Smooth muscle cell (in vitro differentiated cells): ENCODE measurements around the gene TANK. TPM values are rescaled to one million over a fixed set of nuclear protein-coding genes. Genes with fewer than 3 reads are reported as not detected.
A peak's percentile ranks its signal among the peaks of the same experiment; 100 is the strongest.

Experiments used
- DNase-seq: peaks from one replicate; lab custom pipeline; 2025; ENCODE audit not compliant: unreplicated experiment; lab: John Stamatoyannopoulos, UW
- H2AFZ ChIP-seq: fragments of 200-600 bp; sonication (generic); 2 replicates; pipeline ENCODE4 v1.6.0; 2016; ENCODE audit warnings: antibody characterized with exemption, low read depth, mild to moderate bottlenecking
- H3F3A ChIP-seq: fragments of 200-600 bp; sonication (generic); 2 replicates; pipeline ENCODE4 v1.6.0; 2017; ENCODE audit warnings: antibody characterized with exemption, low read depth
- H3K27ac ChIP-seq: fragments of 200-600 bp; sonication (generic); 2 replicates; pipeline ENCODE4 v1.5.1; 2016; ENCODE audit warnings: low read depth, mild to moderate bottlenecking
- H3K27me3 ChIP-seq: fragments of 200-600 bp; sonication (generic); 2 replicates; pipeline ENCODE4 v1.6.1; 2016; ENCODE audit warnings: low read depth, mild to moderate bottlenecking
- H3K36me3 ChIP-seq: fragments of 200-600 bp; sonication (generic); 2 replicates; pipeline ENCODE4 v1.5.1; 2016; ENCODE audit warnings: low read depth
- H3K4me1 ChIP-seq: fragments of 200-600 bp; sonication (generic); 2 replicates; pipeline ENCODE4 v1.5.1; 2016; ENCODE audit warnings: low read depth
- H3K4me2 ChIP-seq: fragments of 200-600 bp; sonication (generic); 2 replicates; pipeline ENCODE4 v1.6.0; 2016; ENCODE audit warnings: mild to moderate bottlenecking
- H3K4me3 ChIP-seq: fragments of 200-600 bp; sonication (generic); 2 replicates; pipeline ENCODE4 v1.5.1; 2016; ENCODE audit warnings: mild to moderate bottlenecking
- H3K79me2 ChIP-seq: fragments of 200-600 bp; sonication (generic); 2 replicates; pipeline ENCODE4 v1.6.0; 2016; ENCODE audit warnings: low read depth, mild to moderate bottlenecking
- H3K9ac ChIP-seq: fragments of 200-600 bp; sonication (generic); 2 replicates; pipeline ENCODE4 v1.6.0; 2016; ENCODE audit warnings: low read depth
- H3K9me3 ChIP-seq: fragments of 200-600 bp; sonication (generic); replicated peaks from 2 replicates; pipeline ENCODE4 v1.5.1; 2016; ENCODE audit warnings: low read depth
- H4K20me1 ChIP-seq: fragments of 200-600 bp; sonication (generic); 2 replicates; pipeline ENCODE4 v1.6.0; 2016; ENCODE audit warnings: low read depth
- WGBS: methylation state at CpG from one replicate; pipeline ENCODE4 v1.1.7; 2016; ENCODE audit warnings: low lambda C conversion rate; 5-methylcytosine and 5-hydroxymethylcytosine counted together
- polyA plus RNA-seq: library from polyadenylated mRNA; unstranded; fragments of >200 nt; fragmentation: Nextera tagmentation; extraction: Ambion mirVana; gene quantifications from 2 replicates; pipeline ENCODE4 v1.2.1, GENCODE V29; 2016
- total RNA-seq: library from RNA; depleted of rRNA; stranded (reverse); fragments of >200 nt; gene quantifications from 2 replicates; pipeline ENCODE4 v1.2.3, GENCODE V29; 2014
- TF ChIP-seq, protein P1 (sequence below): fragments of 200-600 bp; sonication (generic); IDR thresholded peaks from 2 replicates; pipeline ENCODE4 v1.5.1; 2017; ENCODE audit warnings: borderline replicate concordance, mild to moderate bottlenecking, antibody characterized with exemption; ENCODE audit not compliant: insufficient read depth, poor library complexity, severe bottlenecking

The TANK gene
- total and polyA plus RNA-seq, 2 experiments from 2014 or later, result 47.9 to 94.2 TPM

DNA sequence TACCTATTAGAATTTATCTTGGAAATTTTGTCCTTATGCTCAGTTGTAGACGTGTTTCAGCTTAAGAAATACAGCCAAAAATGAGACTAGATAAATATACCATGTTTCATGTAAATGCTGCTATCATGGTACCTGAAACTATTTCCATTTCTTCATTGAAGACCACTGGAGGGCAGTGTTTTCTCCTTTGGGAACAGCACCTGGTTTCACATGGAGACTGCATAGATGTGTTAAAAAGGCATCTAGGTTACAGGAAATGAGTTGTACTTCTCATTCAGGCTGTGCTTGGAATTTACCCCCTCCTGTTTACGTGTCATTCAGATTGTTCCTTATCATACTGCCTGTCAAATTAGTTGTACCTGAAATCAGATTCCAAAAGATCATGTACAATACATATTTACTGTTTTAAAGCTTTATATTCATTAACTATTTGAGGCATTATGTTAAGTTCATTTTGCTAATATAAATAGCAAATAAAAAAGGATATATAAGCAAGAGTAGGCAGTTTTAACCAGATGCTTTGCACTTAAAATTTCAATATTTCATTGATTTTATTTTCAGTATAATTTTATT is 90.7 kb downstream of the TANK start:
- H3F3A ChIP-seq, result no peaks in the 10 kb centered on the region
- no peak overlapping the region for H3K27ac ChIP-seq
- H2AFZ ChIP-seq, result no peak overlapping the region
- DNase-seq, result no peak
- H3K4me3 ChIP-seq, result no peak overlapping the region
- no peaks in the 10 kb centered on the region for H3K79me2 ChIP-seq
- H3K36me3 ChIP-seq, result no peaks in the 10 kb centered on the region
- no peak overlapping the region for H3K4me2 ChIP-seq
- H3K9me3 ChIP-seq, result no peaks in the 10 kb centered on the region
- no peak overlapping the region for H3K9ac ChIP-seq
- peaks cover 17% of the 10 kb centered on the region for H3K4me1 ChIP-seq
- no peaks in the 10 kb centered on the region for H4K20me1 ChIP-seq
- H3K27me3 ChIP-seq, result no peaks in the 10 kb centered on the region
- TF ChIP-seq, protein P1, sequence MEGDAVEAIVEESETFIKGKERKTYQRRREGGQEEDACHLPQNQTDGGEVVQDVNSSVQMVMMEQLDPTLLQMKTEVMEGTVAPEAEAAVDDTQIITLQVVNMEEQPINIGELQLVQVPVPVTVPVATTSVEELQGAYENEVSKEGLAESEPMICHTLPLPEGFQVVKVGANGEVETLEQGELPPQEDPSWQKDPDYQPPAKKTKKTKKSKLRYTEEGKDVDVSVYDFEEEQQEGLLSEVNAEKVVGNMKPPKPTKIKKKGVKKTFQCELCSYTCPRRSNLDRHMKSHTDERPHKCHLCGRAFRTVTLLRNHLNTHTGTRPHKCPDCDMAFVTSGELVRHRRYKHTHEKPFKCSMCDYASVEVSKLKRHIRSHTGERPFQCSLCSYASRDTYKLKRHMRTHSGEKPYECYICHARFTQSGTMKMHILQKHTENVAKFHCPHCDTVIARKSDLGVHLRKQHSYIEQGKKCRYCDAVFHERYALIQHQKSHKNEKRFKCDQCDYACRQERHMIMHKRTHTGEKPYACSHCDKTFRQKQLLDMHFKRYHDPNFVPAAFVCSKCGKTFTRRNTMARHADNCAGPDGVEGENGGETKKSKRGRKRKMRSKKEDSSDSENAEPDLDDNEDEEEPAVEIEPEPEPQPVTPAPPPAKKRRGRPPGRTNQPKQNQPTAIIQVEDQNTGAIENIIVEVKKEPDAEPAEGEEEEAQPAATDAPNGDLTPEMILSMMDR, result peak; percentile 63
- 2% methylated on average over 2 of the region's 2 CpGs for WGBS

DNA sequence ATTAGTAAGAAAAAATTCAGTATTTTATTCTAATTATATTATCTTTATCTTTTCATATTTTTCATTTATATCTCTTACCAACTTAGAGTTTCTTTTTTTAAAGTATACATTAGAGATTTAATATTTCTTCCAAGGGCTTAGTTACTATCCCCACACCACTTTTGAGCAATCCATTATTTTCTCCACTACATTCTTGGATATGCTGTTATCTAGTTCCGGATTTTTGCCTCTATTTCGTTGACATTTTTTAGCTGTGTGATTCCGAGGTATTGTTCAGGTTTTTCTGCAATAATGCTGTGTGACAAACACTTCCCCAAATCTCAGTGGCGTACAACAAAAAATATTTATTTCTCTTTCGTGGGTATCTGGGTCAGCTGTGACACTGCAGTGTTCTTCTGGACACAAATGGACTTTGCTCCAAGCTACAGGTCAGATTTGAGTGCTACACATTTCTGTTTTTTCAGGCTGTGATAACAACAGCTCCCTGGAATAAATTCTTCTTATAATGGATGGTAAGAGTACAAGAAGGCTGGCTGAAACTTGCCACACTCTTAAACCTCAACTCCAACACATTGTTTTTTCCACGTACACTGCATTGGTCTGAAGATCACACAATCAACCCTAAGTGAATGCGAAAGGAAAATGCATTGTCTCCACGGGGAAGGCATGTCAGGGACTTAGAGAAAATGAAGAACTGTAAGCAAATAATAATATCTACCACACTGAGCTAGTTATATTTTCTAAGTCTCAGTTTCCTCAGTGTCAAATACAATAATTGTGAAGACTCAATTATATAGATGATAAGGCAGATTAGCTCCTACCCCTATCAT is 97.1 kb downstream of the TANK start:
- Histone ChIP-seq H3K4me1 (no peaks in the 10 kb centered on the region), H3K9ac (no peak overlapping the region), H4K20me1 (no peaks in the 10 kb centered on the region), H3K27ac (no peak overlapping the region), H3K4me2 (no peak overlapping the region), H3K36me3 (no peaks in the 10 kb centered on the region), H3F3A (no peaks in the 10 kb centered on the region), H3K27me3 (no peaks in the 10 kb centered on the region), H3K4me3 (peak overlapping the region; percentile 10), H3K9me3 (no peaks in the 10 kb centered on the region), H2AFZ (no peak overlapping the region), H3K79me2 (no peaks in the 10 kb centered on the region)
- TF ChIP-seq, protein P1, result no peak
- 85% methylated on average over 8 of the region's 8 CpGs for WGBS
- DNase-seq, result no peak

DNA sequence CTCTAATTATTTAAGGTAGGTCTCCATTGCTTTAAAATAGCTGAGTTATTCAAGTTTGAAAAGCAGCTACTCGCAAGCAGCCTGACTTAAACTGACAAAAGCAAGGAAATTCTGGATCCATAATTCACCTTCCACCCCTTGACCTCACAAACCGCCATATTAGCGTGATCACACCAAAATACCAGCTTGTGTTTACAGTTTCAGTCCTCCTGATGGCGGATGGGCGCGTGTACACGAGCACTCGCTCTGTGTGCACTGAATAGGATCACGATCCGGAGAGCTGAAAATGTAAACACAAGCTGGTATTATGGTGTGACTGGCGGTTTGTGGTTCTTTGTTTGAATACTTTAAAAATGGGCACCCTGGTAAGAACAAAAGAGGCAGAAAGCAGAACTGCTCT is 105.6 kb downstream of the TANK start:
- no peaks in the 10 kb centered on the region for H3K79me2 ChIP-seq
- no peak overlapping the region for H3K4me3 ChIP-seq
- WGBS, result 94% methylated on average over 11 of the region's 11 CpGs
- H3K9me3 ChIP-seq, result no peaks in the 10 kb centered on the region
- H2AFZ ChIP-seq, result no peak overlapping the region
- H3K27ac ChIP-seq, result no peak overlapping the region
- H3K4me1 ChIP-seq, result no peaks in the 10 kb centered on the region
- no peak for DNase-seq
- no peaks in the 10 kb centered on the region for H3F3A ChIP-seq
- H3K36me3 ChIP-seq, result no peaks in the 10 kb centered on the region
- H3K27me3 ChIP-seq, result no peaks in the 10 kb centered on the region
- H3K9ac ChIP-seq, result no peak overlapping the region
- TF ChIP-seq, protein P1, result no peak
- H4K20me1 ChIP-seq, result no peaks in the 10 kb centered on the region
- H3K4me2 ChIP-seq, result no peak overlapping the region
